ENCODE measurements around the gene FLAD1. TPM values are rescaled to one million over a fixed set of nuclear protein-coding genes. Genes with fewer than 3 reads are reported as not detected.

Gene FLAD1
- total RNA-seq, 1 donor from 2014 or later, result 41.9 TPM

- peak overlapping the region; percentile 85 for H3K4me3 ChIP-seq (ENCODE audit: low read depth, low read length)
- no peak for TF ChIP-seq CTCF (conservative IDR thresholded peaks at IDR 0.05; ENCODE audit: low read depth, low read length)
- DNase-seq (ENCODE audit: low read depth), result no peak
Measured at GRCh38 chr1:155003766-155004351, 20.7 kb downstream of the FLAD1 start.

DNA sequence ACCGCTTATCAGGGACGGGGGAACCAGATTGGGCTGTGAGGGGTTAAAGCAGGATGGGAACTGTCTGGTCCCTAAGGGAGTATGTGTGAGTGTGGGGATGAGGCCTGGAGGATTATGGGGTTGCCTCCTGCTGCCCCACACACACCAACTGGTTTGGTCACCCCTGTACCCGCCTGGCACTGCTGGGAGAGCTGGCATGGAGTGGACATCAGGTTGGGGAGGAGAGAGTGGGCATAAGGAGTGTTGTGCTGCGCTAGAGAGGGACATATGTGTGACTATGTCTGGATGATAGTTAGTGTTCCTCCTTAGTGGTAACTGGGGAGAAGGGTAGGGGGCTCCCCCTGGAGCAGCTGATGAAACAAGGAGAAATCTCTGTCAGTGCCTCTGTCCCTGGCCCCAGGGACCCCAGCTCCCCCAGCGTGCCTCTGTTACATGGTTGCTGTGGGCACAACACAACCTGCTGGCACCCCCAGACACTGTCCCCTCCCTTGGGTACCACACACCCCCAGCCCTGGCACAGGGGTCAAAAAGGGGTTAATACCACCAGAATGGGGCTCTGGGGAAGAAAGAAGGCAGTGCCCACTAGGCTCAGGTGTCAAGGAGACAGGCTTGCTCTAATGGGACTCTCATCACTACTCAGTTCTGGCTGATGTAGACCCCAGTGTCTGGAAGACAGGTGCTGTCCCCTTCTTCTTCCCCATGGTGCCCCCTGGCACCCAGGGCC is 21.4 kb downstream of the FLAD1 start:
- DNase-seq (ENCODE audit: low read depth), result no peak
- TF ChIP-seq CTCF (conservative IDR thresholded peaks at IDR 0.05; ENCODE audit: low read depth, low read length), result no peak
- H3K4me3 ChIP-seq (ENCODE audit: low read depth, low read length), result peak overlapping the region; percentile 85

DNA sequence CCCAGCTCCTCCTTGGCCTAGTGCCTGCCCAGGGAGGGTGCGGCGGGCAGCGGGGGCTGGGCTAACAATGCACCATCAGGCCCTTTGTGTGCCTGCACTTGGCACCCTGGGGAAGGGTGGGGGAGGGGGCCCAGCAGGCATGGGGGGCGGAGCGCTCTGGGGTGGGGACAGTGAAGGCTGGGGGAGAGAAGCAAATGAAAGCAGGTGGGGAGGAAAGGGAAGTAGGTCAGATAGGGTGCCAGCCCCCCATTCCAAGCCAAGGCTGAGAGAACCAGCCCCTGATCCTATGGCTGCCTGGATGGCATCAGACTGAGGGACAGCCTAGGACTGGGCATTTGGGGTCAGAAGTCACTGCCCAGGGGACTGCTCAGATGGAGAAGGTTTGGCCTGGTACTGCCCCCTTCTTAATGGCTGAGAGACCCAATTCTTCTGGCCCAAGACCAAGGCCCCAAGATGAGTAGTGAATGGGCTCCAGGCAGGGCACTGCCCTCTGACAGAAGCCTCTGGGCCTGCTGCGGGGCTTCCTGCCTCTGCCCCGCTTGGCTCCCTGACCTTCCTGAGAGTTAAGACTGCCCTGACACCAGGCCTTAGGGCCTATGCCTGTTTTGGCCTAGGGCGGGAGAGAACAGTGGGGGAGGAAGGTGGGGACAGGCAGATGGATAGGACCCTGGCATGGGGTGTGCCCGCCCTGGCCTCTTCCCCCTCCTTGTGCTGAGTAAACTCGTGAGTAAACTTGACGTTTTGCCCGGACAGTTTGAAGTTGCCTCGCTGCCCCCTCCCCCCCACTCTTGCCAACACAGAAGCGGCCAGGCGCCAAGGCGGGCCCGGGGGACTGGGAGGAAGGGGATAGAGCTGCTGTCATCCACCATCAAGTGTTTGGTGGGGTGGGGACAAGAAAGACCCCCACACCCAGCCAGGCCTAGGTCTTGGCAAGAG is 22.2 kb downstream of the FLAD1 start:
- no peak for TF ChIP-seq CTCF (conservative IDR thresholded peaks at IDR 0.05; ENCODE audit: low read depth, low read length)
- no peak for DNase-seq (ENCODE audit: low read depth)
- H3K4me3 ChIP-seq (ENCODE audit: low read depth, low read length), result peak overlapping the region; percentile 85

DNA sequence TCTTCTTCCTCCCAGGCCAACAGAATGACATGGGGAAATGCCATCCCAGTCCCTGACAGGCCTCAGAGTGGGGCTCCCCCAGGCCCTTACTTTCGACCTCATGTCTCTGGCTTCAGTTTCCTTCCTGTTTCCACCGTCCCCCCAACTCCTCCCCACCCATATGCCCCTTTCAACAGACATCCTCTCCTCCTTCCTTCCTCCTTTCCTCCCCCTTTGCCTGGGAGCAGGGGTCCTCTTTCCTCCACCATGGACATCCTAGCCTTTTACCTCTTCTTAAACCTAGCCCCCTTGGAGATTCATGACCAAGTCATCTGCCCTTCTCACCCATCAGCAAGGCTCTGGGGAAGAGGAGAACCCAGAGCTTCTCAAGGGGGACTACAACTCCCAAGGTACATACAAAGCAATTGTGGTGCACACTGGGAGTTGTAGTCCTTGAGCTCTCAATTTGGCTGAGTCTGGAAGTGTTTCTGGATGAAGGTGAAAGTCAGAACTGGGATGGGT is 23.5 kb downstream of the FLAD1 start:
- no peak overlapping the region for H3K4me3 ChIP-seq (ENCODE audit: low read depth, low read length)
- TF ChIP-seq CTCF (conservative IDR thresholded peaks at IDR 0.05; ENCODE audit: low read depth, low read length), result no peak
- DNase-seq (ENCODE audit: low read depth), result no peak

DNA sequence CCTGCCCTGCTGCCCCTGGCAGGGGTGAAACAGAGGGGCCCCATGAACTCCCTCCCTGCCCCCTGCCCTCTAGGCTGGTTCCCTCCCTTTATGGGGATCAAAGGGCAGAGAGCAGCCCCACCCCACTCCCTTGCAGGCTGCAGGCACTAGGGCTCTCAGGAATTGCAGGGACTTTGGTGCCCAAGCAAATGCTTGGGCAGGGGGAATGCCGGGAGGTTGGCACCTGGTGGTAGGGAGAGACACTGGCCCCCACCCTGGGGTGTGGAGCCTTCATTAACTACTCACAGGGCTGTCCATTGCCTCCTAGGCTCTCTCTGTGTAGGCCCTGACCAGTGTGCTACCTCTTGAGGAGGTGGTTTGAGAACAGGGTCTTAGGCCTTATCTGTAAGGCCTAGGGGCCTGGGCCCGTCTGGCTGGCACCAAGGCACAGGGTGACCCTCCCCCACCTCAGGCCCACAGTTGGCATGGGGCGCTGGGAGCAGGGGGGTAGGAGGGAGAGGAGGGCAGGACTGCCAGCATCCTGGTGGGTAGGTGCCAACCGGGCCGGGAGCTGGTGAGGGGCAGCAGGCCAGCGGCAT is 24.2 kb downstream of the FLAD1 start:
- H3K4me3 ChIP-seq (ENCODE audit: low read depth, low read length), result no peak overlapping the region
- no peak for TF ChIP-seq CTCF (conservative IDR thresholded peaks at IDR 0.05; ENCODE audit: low read depth, low read length)
- DNase-seq (ENCODE audit: low read depth), result no peak

GRCh38 chr1:155008015-155008941 is 25.1 kb downstream of the FLAD1 start:
- no peak for DNase-seq (ENCODE audit: low read depth)
- H3K4me3 ChIP-seq (ENCODE audit: low read depth, low read length), result no peak overlapping the region
- no peak for TF ChIP-seq CTCF (conservative IDR thresholded peaks at IDR 0.05; ENCODE audit: low read depth, low read length)
